GM15510 (cell line): Measurements from ENCODE around the gene CRELD2.

Source experiments
- POLR2A ChIP-seq: IDR thresholded peaks from 3 replicates; pipeline ENCODE4 v1.6.1; 2011; ENCODE audit warnings: borderline replicate concordance; ENCODE audit not compliant: insufficient read length; ENCODE audit errors: extremely low read depth

CRELD2 gene

GRCh38 chr22:49968831-49969661 lies 50.6 kb downstream of the CRELD2 start:
- TF ChIP-seq POLR2A: no peak

GRCh38 chr22:49969751-49970527 lies 51.5 kb downstream of the CRELD2 start:
- TF ChIP-seq POLR2A: no peak

DNA sequence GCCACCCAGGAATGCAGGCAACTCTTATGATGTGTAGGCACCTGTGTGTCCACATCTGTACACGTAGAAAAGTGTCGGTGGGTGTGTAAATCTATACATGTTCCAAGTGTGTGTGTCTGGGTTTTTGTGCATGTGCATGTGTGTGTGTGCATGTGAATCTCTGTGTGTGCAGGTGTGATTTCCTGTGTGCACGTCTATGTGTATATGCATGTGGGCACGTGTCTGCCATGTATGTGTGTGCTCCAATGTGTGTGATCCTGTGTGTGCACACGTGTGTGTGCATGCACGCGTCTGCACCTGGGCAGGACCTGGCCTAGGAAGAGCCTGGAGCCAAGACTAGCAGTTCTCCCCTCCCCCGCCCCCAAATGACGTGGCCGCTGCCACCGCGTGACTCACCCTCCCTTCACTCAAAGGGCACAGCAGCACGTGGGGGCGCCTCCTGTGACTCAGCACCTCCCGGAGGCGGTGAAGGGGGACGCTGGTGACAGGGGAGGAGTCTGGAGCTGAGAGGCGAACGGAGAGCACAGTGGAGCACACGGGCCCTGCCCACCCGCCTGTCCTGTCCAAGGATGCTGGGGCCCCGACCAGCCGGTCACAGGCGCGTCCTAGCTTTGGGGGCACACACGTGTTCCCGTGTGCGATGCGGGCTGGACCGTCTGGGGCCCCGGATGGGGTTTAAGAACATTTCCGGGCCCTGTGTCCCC lies 52.2 kb downstream of the CRELD2 start:
- peak; percentile 81 for TF ChIP-seq POLR2A

GRCh38 chr22:49971232-49972162 lies 53.1 kb downstream of the CRELD2 start:
- TF ChIP-seq POLR2A: peak; percentile 50

DNA sequence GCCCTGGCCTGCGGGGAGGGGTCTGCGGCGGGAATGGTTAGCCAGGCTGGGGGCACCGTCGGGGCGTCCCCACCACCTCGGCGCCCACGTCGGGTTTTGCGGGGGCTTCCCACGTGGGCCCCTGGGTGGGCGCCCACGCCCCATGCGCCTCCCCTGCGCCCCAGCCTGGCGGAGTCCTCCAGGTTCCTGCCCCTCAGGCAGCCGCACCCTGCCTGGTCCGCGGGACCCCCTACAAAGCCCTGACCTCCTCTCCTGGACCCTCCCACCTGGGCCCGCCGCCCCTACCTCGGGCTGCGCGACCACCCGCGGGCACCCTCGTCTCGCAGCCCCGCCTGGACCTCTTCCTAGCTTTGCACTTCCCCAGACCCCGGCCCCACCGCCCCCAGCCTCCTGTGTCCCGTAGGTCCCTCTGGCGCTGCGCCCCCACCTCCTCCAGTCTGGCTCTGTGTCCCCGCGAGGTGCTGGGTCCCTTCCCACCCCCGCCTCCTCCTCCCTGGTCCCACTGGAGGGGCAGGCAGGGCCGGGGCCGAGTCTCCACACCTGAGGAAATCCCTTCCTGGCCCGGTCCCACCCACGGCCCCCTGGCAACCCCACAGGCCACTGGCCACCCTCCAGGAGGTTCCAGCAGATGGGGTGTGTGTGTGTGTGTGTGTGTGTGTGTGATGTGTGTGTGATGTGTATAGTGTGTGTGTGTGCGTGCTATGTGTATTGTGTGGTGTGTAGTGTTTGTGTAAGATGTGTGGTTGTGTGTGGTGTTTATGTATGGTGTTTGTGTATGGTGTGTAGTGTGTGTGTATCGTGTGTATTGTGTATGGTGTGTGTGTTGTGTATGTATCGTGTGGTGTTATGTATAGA lies 54.0 kb downstream of the CRELD2 start:
- peak; percentile 1 for TF ChIP-seq POLR2A

GRCh38 chr22:49973018-49973961 lies 54.9 kb downstream of the CRELD2 start:
- TF ChIP-seq POLR2A: no peak

- no peak for TF ChIP-seq POLR2A
Measured at GRCh38 chr22:49975543-49976389, 57.3 kb downstream of the CRELD2 start.

- no peak for TF ChIP-seq POLR2A
Measured at GRCh38 chr22:49976439-49977175, 58.2 kb downstream of the CRELD2 start.
